ENCODE measurements around the gene REL. TPM values are rescaled to one million over a fixed set of nuclear protein-coding genes. Genes with fewer than 3 reads are reported as not detected.
"Not testable (repeated sequence)": the region's sequence is repeated elsewhere in the genome, so short reads cannot be mapped to it uniquely, and the experiment has no call there.

REL gene
- total and polyA plus RNA-seq, 5 experiments from 2014 or later, result 12.5 to 28.8 (median 20.0) TPM

GRCh38 chr2:60849187-60849586, 32.2 kb upstream of the REL start:
- H3K4me3 Mint-ChIP-seq, result no peak overlapping the region
- POLR2A ChIA-PET, result interaction anchor here (0.6 kb wide), 1 partner anchor 88 kb away, joined by 3 read pairs; no protein-coding TSS in a partner anchor
- peaks cover 2 to 11% (median 2%) of the 10 kb centered on the region in 5 donors for H3K27me3 Mint-ChIP-seq
- no peaks in the 10 kb centered on the region for H3K9me3 Mint-ChIP-seq
- DNase-seq, result no peak
- no peaks in the 10 kb centered on the region for H3K36me3 Mint-ChIP-seq
- no peak for ATAC-seq
- no peak overlapping the region for H3K27ac Mint-ChIP-seq
- peaks cover 0 to 8% (median 2%) of the 10 kb centered on the region in 4 donors for H3K4me1 Mint-ChIP-seq

- Mint-ChIP-seq H3K36me3 (no peaks in the 10 kb centered on the region), H3K4me3 (no peak overlapping the region), H3K9me3 (no peaks in the 10 kb centered on the region), H3K27me3 (peaks cover 0 to 11% (median 2%) of the 10 kb centered on the region in 5 donors), H3K4me1 (peaks cover 0 to 12% (median 1%) of the 10 kb centered on the region in 4 donors), H3K27ac (no peak overlapping the region)
- DNase-seq (no peak), ATAC-seq (no peak)
- POLR2A ChIA-PET, result interaction anchor here (0.6 kb wide), 1 partner anchor 37 kb away, joined by 4 read pairs; no protein-coding TSS in a partner anchor
Observed at GRCh38 chr2:60852282-60852860, 29.0 kb upstream of the REL start.

DNA sequence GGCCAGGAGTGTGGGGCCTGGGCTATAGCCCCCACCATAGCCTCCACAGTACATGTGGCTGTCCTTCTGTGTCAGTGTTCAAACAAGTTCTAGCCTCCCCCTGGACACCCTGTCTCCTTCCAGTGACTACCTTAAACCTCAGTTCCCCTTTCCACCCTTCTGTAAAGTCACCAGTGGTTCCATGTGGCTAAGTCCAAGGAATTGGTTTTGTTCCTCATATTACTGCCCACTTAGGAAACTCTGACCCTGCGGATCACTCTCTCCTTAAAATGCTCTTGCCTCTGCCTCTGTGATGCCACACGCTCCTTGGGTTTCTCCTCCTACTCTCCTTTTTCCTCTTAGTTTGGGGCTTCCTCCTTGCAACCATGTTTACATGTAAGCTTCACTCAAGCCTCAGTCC, 27.8 kb upstream of the REL start:
- no peak overlapping the region for H3K4me3 Mint-ChIP-seq
- H3K27ac Mint-ChIP-seq, result no peak overlapping the region
- no peaks in the 10 kb centered on the region for H3K9me3 Mint-ChIP-seq
- ATAC-seq, result no peak
- no peak for DNase-seq
- POLR2A ChIA-PET, result no interaction called here
- peaks cover 0 to 11% (median 2%) of the 10 kb centered on the region in 5 donors for H3K27me3 Mint-ChIP-seq
- no peaks in the 10 kb centered on the region for H3K36me3 Mint-ChIP-seq
- H3K4me1 Mint-ChIP-seq, result peaks cover 0 to 12% (median 1%) of the 10 kb centered on the region in 4 donors

DNA sequence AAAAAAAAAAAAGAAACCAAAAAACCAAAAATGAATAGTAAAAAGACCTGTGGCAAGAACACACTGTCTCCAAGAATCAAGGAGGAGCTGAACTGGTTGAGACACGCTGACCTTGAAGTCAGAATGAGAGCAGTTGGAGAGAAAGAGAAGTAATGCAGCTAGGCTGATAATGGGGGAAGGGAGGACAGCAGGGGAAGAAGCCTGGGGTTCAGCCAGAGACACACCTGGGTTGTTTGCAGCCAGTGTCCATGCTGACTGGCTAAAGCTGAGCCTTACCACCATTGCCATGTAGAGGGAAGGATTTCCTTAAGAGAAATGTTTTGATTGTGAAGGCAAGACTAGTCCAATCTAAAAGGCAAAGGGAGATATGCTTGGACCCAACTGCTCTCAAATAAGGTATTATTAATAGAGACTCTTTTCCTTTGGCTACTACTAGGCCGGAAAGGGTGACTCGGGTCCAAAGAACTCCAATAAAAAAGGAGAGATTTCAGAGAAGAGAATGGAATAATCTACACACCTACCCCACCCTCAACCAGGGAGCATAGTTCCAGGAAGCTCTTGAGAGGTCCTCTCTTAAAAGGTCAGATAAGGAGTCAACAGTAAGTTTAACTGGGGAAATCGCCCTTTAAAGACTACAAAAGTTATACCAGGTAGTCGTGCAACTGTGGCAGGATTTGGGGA, 25.2 kb upstream of the REL start:
- Mint-ChIP-seq H3K4me3 (no peak overlapping the region), H3K4me1 (peaks cover 0 to 10% (median 1%) of the 10 kb centered on the region in 4 donors), H3K36me3 (no peaks in the 10 kb centered on the region), H3K27ac (no peak overlapping the region), H3K9me3 (no peaks in the 10 kb centered on the region), H3K27me3 (peaks cover 0 to 11% (median under 1%) of the 10 kb centered on the region in 5 donors)
- DNase-seq (no peak), ATAC-seq (no peak)
- POLR2A ChIA-PET, result no interaction called here

GRCh38 chr2:60857056-60857455, 24.3 kb upstream of the REL start:
- POLR2A ChIA-PET, result no interaction called here
- no peak for DNase-seq
- no peak for ATAC-seq
- peaks cover 0 to 17% (median 2%) of the 10 kb centered on the region in 4 donors for H3K4me1 Mint-ChIP-seq
- peak overlapping the region in 1 of 10 donors; percentile 15 for H3K27ac Mint-ChIP-seq
- H3K27me3 Mint-ChIP-seq, result peaks cover 0 to 9% (median 3%) of the 10 kb centered on the region in 5 donors
- H3K36me3 Mint-ChIP-seq, result no peaks in the 10 kb centered on the region
- H3K9me3 Mint-ChIP-seq, result peaks cover 0 to 3% (median 0%) of the 10 kb centered on the region in 9 donors
- H3K4me3 Mint-ChIP-seq, result no peak overlapping the region

- no peak for ATAC-seq
- no peak overlapping the region for H3K27ac Mint-ChIP-seq
- peaks cover 0 to 25% (median 4%) of the 10 kb centered on the region in 4 donors for H3K4me1 Mint-ChIP-seq
- no peaks in the 10 kb centered on the region for H3K36me3 Mint-ChIP-seq
- H3K27me3 Mint-ChIP-seq, result peaks cover 0 to 3% (median 0%) of the 10 kb centered on the region in 5 donors
- no peak for DNase-seq
- peaks cover 0 to 3% (median 0%) of the 10 kb centered on the region in 9 donors for H3K9me3 Mint-ChIP-seq
- no peak overlapping the region for H3K4me3 Mint-ChIP-seq
- POLR2A ChIA-PET, result interaction anchor here (0.5 kb wide), 1 partner anchor 49 kb away, joined by 3 read pairs; no protein-coding TSS in a partner anchor
Observed at GRCh38 chr2:60858897-60859311, 22.5 kb upstream of the REL start.

DNA sequence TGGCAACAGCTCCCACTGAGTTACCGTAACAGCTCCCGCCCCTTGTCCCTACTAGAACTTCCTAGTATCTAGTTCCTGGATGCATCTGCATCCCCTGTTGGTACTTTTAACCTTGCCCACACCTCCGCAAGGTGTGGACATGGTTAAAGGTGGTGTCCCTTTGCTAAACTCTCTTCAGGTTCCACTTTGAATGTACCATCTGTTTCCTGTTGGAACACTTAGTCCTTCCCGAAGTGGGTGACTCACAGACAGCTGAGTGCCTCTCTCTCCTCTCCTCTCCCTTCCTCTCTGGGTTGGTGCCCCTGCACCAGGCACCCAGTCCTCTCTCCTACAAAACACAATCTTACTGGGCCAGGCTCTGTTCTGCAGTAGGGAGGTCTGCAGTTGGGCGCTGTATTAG, 19.6 kb upstream of the REL start:
- Mint-ChIP-seq H3K4me1 (peaks cover 0 to 27% (median 4%) of the 10 kb centered on the region in 4 donors), H3K27ac (no peak overlapping the region), H3K4me3 (no peak overlapping the region), H3K36me3 (peaks cover 0 to 7% (median 6%) of the 10 kb centered on the region in 3 donors), H3K27me3 (peaks cover 0 to 3% (median 0%) of the 10 kb centered on the region in 5 donors), H3K9me3 (peaks cover 0 to 12% (median 3%) of the 10 kb centered on the region in 9 donors)
- ATAC-seq, result no peak
- DNase-seq, result no peak
- POLR2A ChIA-PET, result no interaction called here

DNA sequence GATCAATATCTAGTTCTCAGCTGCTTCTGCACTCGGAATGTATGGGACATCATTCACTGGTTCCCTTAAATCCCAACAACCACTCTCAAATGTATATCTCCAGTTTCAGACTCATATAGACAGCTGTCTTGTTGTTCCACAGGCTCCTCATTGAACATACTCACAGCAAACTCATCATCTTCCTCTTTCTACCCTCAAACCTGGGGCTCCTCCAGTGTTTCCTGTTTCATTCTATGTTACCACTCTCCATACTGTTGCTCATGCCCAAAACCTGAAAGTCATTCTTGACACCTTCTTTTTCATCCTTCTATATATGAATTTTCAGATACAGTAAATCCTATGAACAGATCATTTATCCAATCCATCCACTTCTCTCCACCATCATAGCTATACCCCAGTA, 18.7 kb upstream of the REL start:
- ATAC-seq (no peak), DNase-seq (no peak)
- Mint-ChIP-seq H3K4me1 (peaks cover 7 to 31% (median 11%) of the 10 kb centered on the region in 4 donors), H3K9me3 (peaks cover 4 to 18% (median 12%) of the 10 kb centered on the region in 9 donors), H3K36me3 (peaks cover 0 to 15% (median 13%) of the 10 kb centered on the region in 3 donors), H3K4me3 (no peak overlapping the region), H3K27me3 (peaks cover 0 to 3% (median 0%) of the 10 kb centered on the region in 5 donors), H3K27ac (no peak overlapping the region)
- POLR2A ChIA-PET, result interaction anchor here (1.8 kb wide), 1 partner anchor 19 kb away, joined by 10 read pairs; the partner anchor contains the start of gene REL

DNA sequence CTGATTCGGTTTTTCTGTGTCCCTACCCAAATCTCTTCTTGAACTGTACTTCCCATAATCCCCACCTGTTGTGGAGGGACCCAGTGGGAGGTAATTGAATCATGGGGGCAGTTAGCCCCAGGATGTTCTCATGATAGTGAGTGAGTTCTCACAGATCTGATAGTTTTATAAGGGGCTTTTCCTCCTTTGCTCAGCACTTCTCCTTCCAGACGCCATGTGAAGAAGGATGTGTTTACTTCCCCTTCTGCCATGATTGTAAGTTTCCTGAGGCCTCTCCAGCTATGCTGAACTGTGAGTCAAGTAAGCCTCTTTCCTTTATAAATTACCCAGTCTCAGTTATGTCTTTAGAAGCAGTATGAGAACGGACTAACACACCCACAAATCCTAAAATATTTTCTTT, 16.0 kb upstream of the REL start:
- ATAC-seq, H3K27ac Mint-ChIP-seq, DNase-seq, H3K4me3 Mint-ChIP-seq, POLR2A ChIA-PET, H3K27me3 Mint-ChIP-seq: not testable (repeated sequence)
- peaks cover 0 to 20% (median 17%) of the 10 kb centered on the region in 3 donors for H3K36me3 Mint-ChIP-seq
- H3K4me1 Mint-ChIP-seq, result peaks cover 16 to 44% (median 17%) of the 10 kb centered on the region in 4 donors
- peaks cover 8 to 25% (median 18%) of the 10 kb centered on the region in 9 donors for H3K9me3 Mint-ChIP-seq

DNA sequence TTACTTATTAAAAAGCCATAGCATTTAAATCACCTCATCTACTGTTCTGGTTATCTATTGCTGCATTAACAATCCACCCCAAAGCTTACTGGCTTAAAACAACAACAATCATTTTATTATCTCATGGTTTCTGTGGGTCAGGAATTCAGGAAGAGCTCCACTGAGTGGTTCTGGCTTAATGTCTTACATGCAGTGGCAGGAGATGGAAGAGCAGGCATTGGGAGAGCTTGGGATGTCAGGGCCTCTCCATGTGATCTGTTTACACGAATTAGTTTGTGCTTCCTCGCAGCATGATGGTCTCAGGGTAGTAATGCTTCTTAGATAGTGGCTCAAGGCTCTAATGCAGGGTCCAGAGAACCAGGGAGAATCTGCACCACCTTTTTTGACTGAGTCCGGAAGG, 14.4 kb upstream of the REL start:
- Mint-ChIP-seq H3K36me3 (peaks cover 0 to 20% (median 17%) of the 10 kb centered on the region in 3 donors), H3K27ac (peak overlapping the region in 9 of 10 donors; percentile 71 to 90 (median 76)), H3K4me1 (peaks cover 15 to 38% (median 16%) of the 10 kb centered on the region in 4 donors), H3K27me3 (peaks cover 0 to under 1% (median 0%) of the 10 kb centered on the region in 5 donors), H3K9me3 (peaks cover 8 to 25% (median 18%) of the 10 kb centered on the region in 9 donors), H3K4me3 (peak overlapping the region in 9 of 10 donors; percentile 2 to 68 (median 21))
- POLR2A ChIA-PET, result interaction anchor here (2.6 to 6.4 kb wide), 2 partner anchors 14 to 48 kb away, joined by 15 to 74 read pairs; partner anchors contain the start of gene REL
- ATAC-seq (no peak), DNase-seq (no peak)

DNA sequence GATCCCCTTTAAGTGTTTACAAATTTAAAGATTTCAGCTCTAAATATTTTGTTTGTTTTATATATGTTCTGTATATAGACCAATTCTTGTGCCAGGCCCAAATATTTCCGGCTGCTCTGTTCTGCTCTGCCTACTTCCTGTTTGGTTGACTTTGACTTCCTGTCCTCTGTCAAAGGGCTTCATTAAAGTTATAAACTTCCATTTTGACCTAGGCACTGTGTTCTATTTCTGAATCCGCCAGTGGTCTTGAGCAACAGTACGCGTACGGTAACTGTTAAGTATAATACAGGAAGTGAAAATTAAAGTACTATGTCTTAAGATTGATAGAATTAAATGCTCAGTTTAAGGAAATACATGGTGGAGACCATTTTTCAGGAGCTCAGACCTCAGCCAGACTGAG, 13.5 kb upstream of the REL start:
- POLR2A ChIA-PET, result interaction anchor here (0.6 to 6.4 kb wide), 3 partner anchors 13 to 49 kb away, joined by 4 to 74 read pairs (median 15); partner anchors contain the start of gene REL
- Mint-ChIP-seq H3K4me1 (peaks cover 11 to 41% (median 18%) of the 10 kb centered on the region in 4 donors), H3K9me3 (peaks cover 8 to 25% (median 18%) of the 10 kb centered on the region in 9 donors)

GRCh38 chr2:60868589-60869273, 12.6 kb upstream of the REL start:
- Mint-ChIP-seq H3K36me3 (peaks cover 0 to 20% (median 17%) of the 10 kb centered on the region in 3 donors), H3K4me1 (peaks cover 10 to 40% (median 18%) of the 10 kb centered on the region in 4 donors), H3K27me3 (no peaks in the 10 kb centered on the region), H3K9me3 (peaks cover 8 to 25% (median 18%) of the 10 kb centered on the region in 9 donors), H3K4me3 (peak overlapping the region in 2 of 10 donors; percentile 31 to 58), H3K27ac (peak overlapping the region in 7 of 10 donors; percentile 38 to 97 (median 88))
- POLR2A ChIA-PET, result interaction anchor here (2.6 to 6.4 kb wide), 2 partner anchors 12 to 50 kb away, joined by 15 to 74 read pairs; partner anchors contain the start of gene REL
- ATAC-seq, result no peak
- DNase-seq, result no peak

More for the DNA sequence above, 13.5 kb upstream of the REL start:
- no peaks in the 10 kb centered on the region for H3K27me3 Mint-ChIP-seq
- DNase-seq, result peak in 7 of 10 donors; percentile 17 to 63 (median 36)
- H3K4me3 Mint-ChIP-seq, result peak overlapping the region in 9 of 10 donors; percentile 49 to 79 (median 64)
- H3K27ac Mint-ChIP-seq, result peak overlapping the region; percentile 72 to 97 (median 88)
- ATAC-seq, result peak; percentile 93 to 98
- peaks cover 0 to 20% (median 17%) of the 10 kb centered on the region in 3 donors for H3K36me3 Mint-ChIP-seq

Data from naive thymus-derived CD8-positive, alpha-beta T cell (primary cell).